HepG2 (cell line): Measurements from ENCODE around the gene JMJD6. TPM values are rescaled to one million over a fixed set of nuclear protein-coding genes. Genes with fewer than 3 reads are reported as not detected.

ENCODE experiments used
- CTCF ChIP-seq: sonication (generic); formaldehyde crosslinking; IDR thresholded peaks from 2 replicates; pipeline ENCODE4 v1.5.0; 2020; ENCODE audit warnings: mild to moderate bottlenecking, missing genetic modification reagents, moderate library complexity
- EP300 ChIP-seq, 3 experiments: sonication (generic) in 1 of 3; formaldehyde crosslinking in 1 of 3; IDR thresholded peaks; 2 replicates each; pipeline versions ENCODE4 v1.5.1 to v1.6.1; 2011 to 2020; ENCODE audit warnings: low read depth in 2 of 3, low read length in 2 of 3, borderline replicate concordance in 1 of 3, improper control_type of control experiment in 1 of 3, mild to moderate bottlenecking in 1 of 3, missing genetic modification reagents in 1 of 3, moderate library complexity in 1 of 3
- HNF1B ChIP-seq: sonication (generic); formaldehyde crosslinking; IDR thresholded peaks from 2 replicates; pipeline ENCODE4 v1.5.1; 2020; ENCODE audit warnings: mild to moderate bottlenecking, moderate library complexity, missing genetic modification reagents
- KDM5A ChIP-seq: fragments of 200-600 bp; sonication (generic); IDR thresholded peaks from 2 replicates; pipeline ENCODE4 v1.7.0; 2018; ENCODE audit warnings: antibody characterized with exemption, mild to moderate bottlenecking, low read length, borderline replicate concordance
- MAFF ChIP-seq: IDR thresholded peaks from 2 replicates; pipeline ENCODE4 v1.6.1; 2011; ENCODE audit warnings: low read depth, low read length, improper control_type of control experiment
- MIER2 ChIP-seq: IDR thresholded peaks from 2 replicates; pipeline ENCODE4 v1.6.1; 2016; ENCODE audit warnings: missing biosample characterization, missing genetic modification reagents
- NBN ChIP-seq: fragments of 450-650 bp; conservative IDR thresholded peaks from 2 replicates; pipeline ENCODE4 v1.6.1; 2017
- NONO ChIP-seq, 2 experiments: fragments of 450-650 bp in 1 of 2; sonication (generic) in 1 of 2; formaldehyde crosslinking in 1 of 2; IDR thresholded peaks in 1 of 2; conservative IDR thresholded peaks in 1 of 2; 2 replicates each; pipeline versions ENCODE4 v1.6.1 to v1.8.0; 2017 to 2022; ENCODE audit warnings: mild to moderate bottlenecking in 1 of 2, missing genetic modification reagents in 1 of 2, moderate library complexity in 1 of 2
- SMYD3 ChIP-seq: sonication (generic); formaldehyde crosslinking; IDR thresholded peaks from 2 replicates; pipeline ENCODE4 v1.8.1; 2023; ENCODE audit warnings: mild to moderate bottlenecking, missing genetic modification reagents
- TSC22D2 ChIP-seq: sonication (generic); formaldehyde crosslinking; IDR thresholded peaks from 2 replicates; pipeline ENCODE4 v1.5.1; 2020; ENCODE audit warnings: missing genetic modification reagents, mild to moderate bottlenecking, borderline replicate concordance
- ZFP36 ChIP-seq: fragments of 150-350 bp; IDR thresholded peaks from 2 replicates; pipeline ENCODE4 v1.6.1; 2018; ENCODE audit warnings: borderline replicate concordance, low read length, low read depth; ENCODE audit not compliant: partially characterized antibody
- ZFX ChIP-seq: sonication (generic); formaldehyde crosslinking; IDR thresholded peaks from 2 replicates; pipeline ENCODE4 v1.4.0; 2020; ENCODE audit warnings: mild to moderate bottlenecking, low read depth, missing genetic modification reagents, moderate library complexity
- ZMYM4 ChIP-seq: sonication (generic); formaldehyde crosslinking; IDR thresholded peaks from 2 replicates; pipeline ENCODE4 v1.8.1; 2023; ENCODE audit warnings: mild to moderate bottlenecking, missing genetic modification reagents
- ZNF101 ChIP-seq: sonication (generic); formaldehyde crosslinking; IDR thresholded peaks from 2 replicates; pipeline ENCODE4 v1.4.0; 2020; ENCODE audit warnings: mild to moderate bottlenecking, low read depth, missing genetic modification reagents, borderline replicate concordance
- ZNF672 ChIP-seq: sonication (generic); formaldehyde crosslinking; IDR thresholded peaks from 2 replicates; pipeline ENCODE4 v1.8.1; 2022; ENCODE audit warnings: missing genetic modification reagents
- ZNF761 ChIP-seq: sonication (generic); formaldehyde crosslinking; conservative IDR thresholded peaks from 2 replicates; pipeline ENCODE4 v1.4.0; 2020; ENCODE audit warnings: mild to moderate bottlenecking, missing genetic modification reagents
- ZNF773 ChIP-seq: sonication (generic); formaldehyde crosslinking; IDR thresholded peaks from 2 replicates; pipeline ENCODE4 v1.4.0; 2020; ENCODE audit warnings: missing genetic modification reagents, borderline replicate concordance
- ZNF781 ChIP-seq: sonication (generic); formaldehyde crosslinking; IDR thresholded peaks from 2 replicates; pipeline ENCODE4 v1.5.1; 2020; ENCODE audit warnings: borderline replicate concordance, mild to moderate bottlenecking, missing genetic modification reagents; ENCODE audit errors: not compliant biosample characterization
- ZNF891 ChIP-seq: sonication (generic); formaldehyde crosslinking; IDR thresholded peaks from 2 replicates; pipeline ENCODE4 v1.5.0; 2020; ENCODE audit warnings: mild to moderate bottlenecking, missing genetic modification reagents
- ZSCAN30 ChIP-seq: sonication (generic); formaldehyde crosslinking; IDR thresholded peaks from 2 replicates; pipeline ENCODE4 v1.5.0; 2020; ENCODE audit warnings: mild to moderate bottlenecking, missing genetic modification reagents
- polyA plus RNA-seq, 8 experiments: library from polyadenylated mRNA; depleted of rRNA in 3 of 8; stranded (reverse) in 7 of 8; unstranded in 1 of 8; fragments of >200 nt; fragmentation: Illumina TruSeq in 4 of 8; extraction: Trizol in 4 of 8; gene quantifications; 2 replicates each; pipeline versions ENCODE4 v1.2.1 to v1.2.3, GENCODE V29; 2011 to 2016; ENCODE audit warnings: low read depth in 4 of 8, missing spikeins in 1 of 8, mixed read lengths in 1 of 8; ENCODE audit not compliant: insufficient read depth in 1 of 8
- total RNA-seq, 5 experiments: library from RNA; depleted of rRNA; stranded (reverse); fragments of >200 nt; fragmentation: Illumina TruSeq; extraction: Trizol; gene quantifications; 2 replicates each; pipeline ENCODE4 v1.2.3, GENCODE V29; 2016; ENCODE audit warnings: low read depth in 1 of 5
- TF ChIP-seq, protein P1 (sequence below): sonication (generic); formaldehyde crosslinking; IDR thresholded peaks from 2 replicates; pipeline ENCODE4 v1.4.0; 2020; ENCODE audit warnings: missing genetic modification reagents, borderline replicate concordance

The JMJD6 gene
- total and polyA plus RNA-seq, 2 of the 13 experiments (the other 11 are each of a cell fraction or from before 2014, with no cell fraction given), result 33.6 to 41.0 TPM

- no peak for TF ChIP-seq NBN
- TF ChIP-seq ZFP36, result no peak
- peak; percentile 69 for TF ChIP-seq HNF1B (CRISPR knock-in tag)
- peak in 1 of 2 experiments; percentile 46; a peak in 2 of 4 replicates for TF ChIP-seq EP300 (IDR thresholded peaks at IDR 0.05; ENCODE audit: low read depth in 2 of 2, low read length in 2 of 2)
- TF ChIP-seq EP300 (CRISPR knock-in tag; IDR thresholded peaks at IDR 0.05; ENCODE audit: borderline replicate concordance), result peak; percentile 49
- no peak for TF ChIP-seq NONO (IDR thresholded peaks at IDR 0.05)
- peak; percentile 92 for TF ChIP-seq NONO (CRISPR knock-in tag; conservative IDR thresholded peaks at IDR 0.05)
- TF ChIP-seq ZNF672 (CRISPR knock-in tag), result 0 out of 2 replicates have a peak, but pooled peaks have one; percentile 48
- no peak for TF ChIP-seq SMYD3
- TF ChIP-seq ZNF101 (CRISPR knock-in tag), result no peak
- no peak for TF ChIP-seq TSC22D2 (CRISPR knock-in tag)
- no peak for TF ChIP-seq ZNF781 (CRISPR knock-in tag)
- TF ChIP-seq KDM5A, result peak; percentile 83
- TF ChIP-seq ZSCAN30 (CRISPR knock-in tag), result no peak
- no peak for TF ChIP-seq CTCF
- peak; percentile 51; the same call in 1 of the 2 replicates for TF ChIP-seq ZFX (CRISPR knock-in tag)
- no peak for TF ChIP-seq MAFF
- no peak for TF ChIP-seq ZMYM4
- TF ChIP-seq MIER2 (CRISPR knock-in tag), result no peak; the same call in 1 of the 2 replicates
- TF ChIP-seq, protein P1, sequence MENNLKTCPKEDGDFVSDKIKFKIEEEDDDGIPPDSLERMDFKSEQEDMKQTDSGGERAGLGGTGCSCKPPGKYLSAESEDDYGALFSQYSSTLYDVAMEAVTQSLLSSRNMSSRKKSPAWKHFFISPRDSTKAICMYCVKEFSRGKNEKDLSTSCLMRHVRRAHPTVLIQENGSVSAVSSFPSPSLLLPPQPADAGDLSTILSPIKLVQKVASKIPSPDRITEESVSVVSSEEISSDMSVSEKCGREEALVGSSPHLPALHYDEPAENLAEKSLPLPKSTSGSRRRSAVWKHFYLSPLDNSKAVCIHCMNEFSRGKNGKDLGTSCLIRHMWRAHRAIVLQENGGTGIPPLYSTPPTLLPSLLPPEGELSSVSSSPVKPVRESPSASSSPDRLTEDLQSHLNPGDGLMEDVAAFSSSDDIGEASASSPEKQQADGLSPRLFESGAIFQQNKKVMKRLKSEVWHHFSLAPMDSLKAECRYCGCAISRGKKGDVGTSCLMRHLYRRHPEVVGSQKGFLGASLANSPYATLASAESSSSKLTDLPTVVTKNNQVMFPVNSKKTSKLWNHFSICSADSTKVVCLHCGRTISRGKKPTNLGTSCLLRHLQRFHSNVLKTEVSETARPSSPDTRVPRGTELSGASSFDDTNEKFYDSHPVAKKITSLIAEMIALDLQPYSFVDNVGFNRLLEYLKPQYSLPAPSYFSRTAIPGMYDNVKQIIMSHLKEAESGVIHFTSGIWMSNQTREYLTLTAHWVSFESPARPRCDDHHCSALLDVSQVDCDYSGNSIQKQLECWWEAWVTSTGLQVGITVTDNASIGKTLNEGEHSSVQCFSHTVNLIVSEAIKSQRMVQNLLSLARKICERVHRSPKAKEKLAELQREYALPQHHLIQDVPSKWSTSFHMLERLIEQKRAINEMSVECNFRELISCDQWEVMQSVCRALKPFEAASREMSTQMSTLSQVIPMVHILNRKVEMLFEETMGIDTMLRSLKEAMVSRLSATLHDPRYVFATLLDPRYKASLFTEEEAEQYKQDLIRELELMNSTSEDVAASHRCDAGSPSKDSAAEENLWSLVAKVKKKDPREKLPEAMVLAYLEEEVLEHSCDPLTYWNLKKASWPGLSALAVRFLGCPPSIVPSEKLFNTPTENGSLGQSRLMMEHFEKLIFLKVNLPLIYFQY (CRISPR knock-in tag), result peak; percentile 29; the same call in 1 of the 2 replicates
- TF ChIP-seq ZNF761, result peak; percentile 95
- TF ChIP-seq ZNF773 (CRISPR knock-in tag), result peak; percentile 50; the same call in 1 of the 2 replicates
- no peak for TF ChIP-seq ZNF891 (CRISPR knock-in tag)
Observed at GRCh38 chr17:76737676-76738467, 11.5 kb upstream of the JMJD6 start, which contains the start of gene MFSD11 (continued).
